GM12878 (cell line): ENCODE results near the gene OTUD4. TPM values are rescaled to one million over a fixed set of nuclear protein-coding genes. Genes with fewer than 3 reads are reported as not detected.

Source experiments
- ATAC-seq: fragments of 200-7000 bp; cut with Tn5 transposase; 3 replicates; pipeline ENCODE4 v1.9.1; 2020; ENCODE audit warnings: mild to moderate bottlenecking, moderate library complexity
- BruUV-seq: library from RNA; stranded (reverse); fragments of 400-500 nt; replicated peaks from 2 replicates; lab custom pipeline; 2021; lab: Mats Ljungman, UMichigan
- CTCF ChIA-PET: fragments of 300-600 bp; sonication (Branson Sonifier 250); formaldehyde crosslinking; extraction: SDS; loops from one replicate; lab custom pipeline; 2021; ENCODE audit warnings: inconsistent platforms; lab: Yijun Ruan, JAX
- POLR2A ChIA-PET: fragments of 350-600 bp; formaldehyde crosslinking; extraction: SDS; loops from one replicate; lab custom pipeline; 2021; ENCODE audit warnings: inconsistent platforms; lab: Charles Lee
- RAD21 ChIA-PET: fragments of 300-600 bp; sonication (Branson Sonifier 250); formaldehyde crosslinking; loops from one replicate; lab custom pipeline; 2023; ENCODE audit warnings: antibody characterized with exemption; ENCODE audit not compliant: unreplicated experiment; lab: Charles Lee
- SMC1A ChIA-PET: fragments of 300-600 bp; sonication (Branson Sonifier 250); formaldehyde crosslinking; loops from one replicate; lab custom pipeline; 2023; ENCODE audit not compliant: unreplicated experiment, uncharacterized antibody; lab: Charles Lee
- DNase-seq: peaks from one replicate; pipeline ENCODE4 v3.0.0-alpha.2; 2011; ENCODE audit warnings: low read depth, low spot score
- FAIRE-seq: peaks from 3 replicates; lab custom pipeline; 2011; peaks lifted over from hg19 to GRCh38; lab: Jason Lieb, UNC
- H2AFZ ChIP-seq: 2 replicates; pipeline ENCODE4 v1.6.0; 2011; ENCODE audit warnings: low read depth, low read length, control low read depth; ENCODE audit not compliant: control insufficient read depth
- H3K27ac ChIP-seq: 2 replicates; pipeline ENCODE4 v1.5.1; 2011; ENCODE audit warnings: control low read depth; ENCODE audit not compliant: control insufficient read depth, insufficient read depth
- H3K27me3 ChIP-seq, 2 experiments: replicated peaks in 1 of 2; 2 replicates each; pipeline versions ENCODE4 v1.6.0 to v1.6.1; 2011; ENCODE audit warnings: low read length in 1 of 2; ENCODE audit not compliant: control insufficient read depth in 2 of 2, insufficient read depth in 2 of 2
- H3K36me3 ChIP-seq, 2 experiments: 2 replicates each; pipeline ENCODE4 v1.5.1; 2011; ENCODE audit warnings: low read length in 1 of 2; ENCODE audit not compliant: control insufficient read depth in 2 of 2, insufficient read depth in 2 of 2
- H3K4me1 ChIP-seq: 2 replicates; pipeline ENCODE4 v1.6.1; 2011; ENCODE audit warnings: mild to moderate bottlenecking, low read length, moderate library complexity, mixed read lengths; ENCODE audit not compliant: control insufficient read depth, insufficient read depth
- H3K4me2 ChIP-seq: 2 replicates; pipeline ENCODE4 v1.6.0; 2011; ENCODE audit warnings: control low read depth; ENCODE audit not compliant: control insufficient read depth, insufficient read depth
- H3K4me3 ChIP-seq: fragments of 200-600 bp; sonication (generic); 2 replicates; pipeline ENCODE4 v1.5.1; 2016
- H3K79me2 ChIP-seq: 2 replicates; pipeline ENCODE4 v1.6.0; 2011; ENCODE audit warnings: low read length; ENCODE audit not compliant: control insufficient read depth, insufficient read depth
- H3K9ac ChIP-seq: 2 replicates; pipeline ENCODE4 v1.8.0; 2011; ENCODE audit warnings: low read length, control low read depth, mixed read lengths; ENCODE audit not compliant: control insufficient read depth, insufficient read depth
- H3K9me3 ChIP-seq: replicated peaks from 3 replicates; pipeline ENCODE4 v1.5.1; 2011; ENCODE audit warnings: mild to moderate bottlenecking, low read length; ENCODE audit not compliant: control insufficient read depth, insufficient read depth
- H4K20me1 ChIP-seq: 2 replicates; pipeline ENCODE4 v1.6.0; 2011; ENCODE audit not compliant: control insufficient read depth, insufficient read depth
- BCL3 ChIP-seq: IDR thresholded peaks from 2 replicates; pipeline ENCODE4 v1.6.1; 2011; ENCODE audit warnings: borderline replicate concordance, low read depth, mild to moderate bottlenecking, moderate library complexity, low read length; ENCODE audit not compliant: insufficient read depth, poor library complexity, severe bottlenecking
- LARP7 ChIP-seq: fragments of 450-650 bp; IDR thresholded peaks from 2 replicates; pipeline ENCODE4 v1.6.1; 2017; ENCODE audit warnings: mild to moderate bottlenecking
- NFYB ChIP-seq: IDR thresholded peaks from 2 replicates; pipeline ENCODE4 v1.6.1; 2011; ENCODE audit warnings: low read depth, mild to moderate bottlenecking, low read length, improper control_type of control experiment, moderate library complexity; ENCODE audit not compliant: insufficient read depth
- POLR2AphosphoS2 ChIP-seq: IDR thresholded peaks from 2 replicates; pipeline ENCODE4 v1.6.1; 2011; ENCODE audit warnings: low read depth, mild to moderate bottlenecking, low read length, improper control_type of control experiment, moderate library complexity
- RELB ChIP-seq: fragments of 450-650 bp; IDR thresholded peaks from 2 replicates; pipeline ENCODE4 v1.6.1; 2017; ENCODE audit warnings: low read depth, mild to moderate bottlenecking, moderate library complexity
- WRNIP1 ChIP-seq: IDR thresholded peaks from 2 replicates; pipeline ENCODE4 v1.6.1; 2011; ENCODE audit warnings: low read depth, low read length, improper control_type of control experiment, borderline replicate concordance
- ZNF207 ChIP-seq: fragments of 450-650 bp; IDR thresholded peaks from 2 replicates; pipeline ENCODE4 v1.6.1; 2014; ENCODE audit warnings: antibody characterized with exemption, mild to moderate bottlenecking, borderline replicate concordance
- WGBS: methylation state at CpG from one replicate; pipeline ENCODE4 v1.1.6; 2016; ENCODE audit warnings: low lambda C conversion rate; ENCODE audit not compliant: insufficient replicate concordance, insufficient coverage; ENCODE audit errors: missing lambda C conversion rate; 5-methylcytosine and 5-hydroxymethylcytosine counted together
- in situ Hi-C: fragments of 300-500 bp; cut with MboI; formaldehyde crosslinking; loops from 9 replicates; pipeline ENCODE4 v1.14.3; 2018; ENCODE audit warnings: mixed read lengths
- intact Hi-C: fragments of 100-400 bp; cut with micrococcal nuclease; formaldehyde crosslinking; loops from one replicate; pipeline ENCODE4 v1.14.2; 2022; ENCODE audit not compliant: unreplicated experiment
- polyA plus RNA-seq, 11 experiments: library from polyadenylated mRNA; depleted of rRNA in 4 of 11; unstranded in 6 of 11; stranded (reverse) in 5 of 11; fragments of >200 nt; fragmentation: Nextera tagmentation in 4 of 11; fragmentation: Illumina TruSeq in 1 of 11; extraction: Ambion mirVana in 4 of 11; extraction: Trizol in 1 of 11; gene quantifications; 1 replicate in 1 of 11; 2 replicates in 10 of 11; pipeline versions ENCODE4 v1.2.1 to v1.2.3, GENCODE V29; 2011 to 2016; ENCODE audit warnings: inconsistent platforms in 2 of 11, missing spikeins in 2 of 11, low read depth in 1 of 11
- total RNA-seq, 4 experiments: library from RNA; depleted of rRNA in 3 of 4; stranded (reverse); fragments of >200 nt in 3 of 4; fragmentation: Illumina TruSeq in 1 of 4; extraction: Trizol in 1 of 4; gene quantifications; 2 replicates each; pipeline versions ENCODE4 v1.2.1 to v1.2.3, GENCODE V29; 2013 to 2021

Gene OTUD4
- total and polyA plus RNA-seq, 10 of the 15 experiments (the other 5 are each of a cell fraction or from before 2014, with no cell fraction given), result 2.2 to 26.3 (median 14.2) TPM

DNA sequence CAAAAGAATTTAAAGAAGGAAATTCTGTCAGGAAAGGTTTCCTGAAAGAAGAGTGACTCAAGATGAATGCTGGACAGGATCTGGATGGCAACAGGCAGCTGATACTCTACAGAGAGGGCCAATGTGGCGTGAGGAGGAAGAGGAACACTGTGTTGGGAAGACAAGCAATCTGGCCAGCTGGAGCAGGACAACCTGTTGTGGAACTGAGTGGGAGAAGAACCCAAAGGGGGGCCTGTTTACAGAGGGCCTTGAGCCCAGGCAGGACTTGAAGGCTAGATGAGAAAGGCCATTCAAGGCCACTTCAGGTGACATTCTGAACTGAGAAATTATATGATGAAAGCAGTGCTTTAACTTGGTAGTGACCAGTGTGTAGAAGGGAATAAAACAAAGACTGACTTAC lies 8.5 kb downstream of the OTUD4 start:
- Histone ChIP-seq H3K4me1 (peaks cover under 1% of the 10 kb centered on the region; the same call in 1 of the 2 replicates), H4K20me1 (no peaks in the 10 kb centered on the region), H2AFZ (no peak overlapping the region), H3K27me3 (no peaks in the 10 kb centered on the region), H3K4me2 (no peak overlapping the region), H3K9ac (no peak overlapping the region), H3K9me3 (no peaks in the 10 kb centered on the region), H3K79me2 (peaks cover 39% of the 10 kb centered on the region), H3K27ac (no peak overlapping the region), H3K36me3 (peaks cover 0 to 7% of the 10 kb centered on the region in 2 experiments; a peak in 2 of 4 replicates), H3K4me3 (no peak overlapping the region)
- no TSS peak for BruUV-seq
- in situ Hi-C loops (no loop called here), intact Hi-C loops (no loop called here)
- DNase-seq (no peak), FAIRE-seq (no peak), ATAC-seq (no peak)
- TF ChIP-seq LARP7 (no peak), BCL3 (no peak), WRNIP1 (no peak), POLR2AphosphoS2 (no peak), NFYB (no peak), RELB (no peak), ZNF207 (no peak)
- ChIA-PET SMC1A (interaction anchor here (1.0 to 2.3 kb wide), 2 partner anchors 8 to 10 kb away, joined by 3 to 10 read pairs; no protein-coding TSS in a partner anchor), POLR2A (interaction anchor here (0.6 to 1.2 kb wide), 2 partner anchors 10 to 615 kb away, joined by 4 to 5 read pairs; no protein-coding TSS in a partner anchor), RAD21 (interaction anchor here (0.8 kb wide), 1 partner anchor 445 kb away, joined by 3 read pairs; no protein-coding TSS in a partner anchor), CTCF (interaction anchor here (1.2 kb wide), 1 partner anchor 62 kb away, joined by 6 read pairs; no protein-coding TSS in a partner anchor)
- 90% methylated on average over 1 of the region's 1 CpG for WGBS
